WTC11 (cell line): ENCODE measurements around the gene DNAH7. TPM values are rescaled to one million over a fixed set of nuclear protein-coding genes. Genes with fewer than 3 reads are reported as not detected.

Source experiments
- ATAC-seq: fragments of 200-7000 bp; cut with Tn5 transposase; 2 replicates; pipeline ENCODE4 v1.10.0; 2021; ENCODE audit warnings: mild to moderate bottlenecking, moderate library complexity
- CTCF ChIA-PET: fragments of 300-600 bp; sonication (Branson Sonifier 250); formaldehyde crosslinking; loops from one replicate; lab custom pipeline; 2021; ENCODE audit warnings: antibody characterized with exemption; lab: Charles Lee
- POLR2A ChIA-PET: fragments of 350-600 bp; sonication (Branson Sonifier 250); formaldehyde crosslinking; loops from one replicate; lab custom pipeline; 2021; ENCODE audit warnings: antibody characterized with exemption; lab: Charles Lee
- DNase-seq: peaks from one replicate; pipeline ENCODE4 v3.0.0; 2021; ENCODE audit warnings: low spot score
- H3K27ac Mint-ChIP-seq: 2 replicates; pipeline ENCODE4 v1.8.0; 2021; ENCODE audit warnings: mixed read lengths
- H3K27me3 Mint-ChIP-seq: 2 replicates; pipeline ENCODE4 v1.8.0; 2021; ENCODE audit warnings: low read depth, mild to moderate bottlenecking, moderate library complexity, mixed read lengths
- H3K36me3 Mint-ChIP-seq: 2 replicates; pipeline ENCODE4 v1.8.0; 2021; ENCODE audit warnings: mixed read lengths
- H3K4me1 Mint-ChIP-seq: 2 replicates; pipeline ENCODE4 v1.8.0; 2022; ENCODE audit warnings: mixed read lengths
- H3K4me3 Mint-ChIP-seq: 2 replicates; pipeline ENCODE4 v1.8.0; 2021; ENCODE audit warnings: mild to moderate bottlenecking, moderate library complexity, mixed read lengths
- H3K9me3 Mint-ChIP-seq: 2 replicates; pipeline ENCODE4 v1.8.0; 2021; ENCODE audit warnings: mixed read lengths
- ATF1 ChIP-seq: sonication (generic); formaldehyde crosslinking; IDR thresholded peaks from 2 replicates; pipeline ENCODE4 v1.8.1; 2023; ENCODE audit warnings: mild to moderate bottlenecking, moderate library complexity, missing genetic modification reagents
- ATF6 ChIP-seq: sonication (generic); formaldehyde crosslinking; IDR thresholded peaks from 2 replicates; pipeline ENCODE4 v1.8.1; 2023; ENCODE audit warnings: mild to moderate bottlenecking, missing genetic modification reagents
- FOXK1 ChIP-seq: sonication (generic); formaldehyde crosslinking; IDR thresholded peaks from 2 replicates; pipeline ENCODE4 v1.8.0; 2022; ENCODE audit warnings: mild to moderate bottlenecking, moderate library complexity, missing genetic modification reagents
- GABPB1 ChIP-seq: sonication (generic); formaldehyde crosslinking; IDR thresholded peaks from 2 replicates; pipeline ENCODE4 v1.8.1; 2023; ENCODE audit warnings: mild to moderate bottlenecking, missing genetic modification reagents
- IRF2 ChIP-seq: sonication (generic); formaldehyde crosslinking; IDR thresholded peaks from 2 replicates; pipeline ENCODE4 v1.8.0; 2022; ENCODE audit warnings: low read depth, missing genetic modification reagents, borderline replicate concordance
- OVOL2 ChIP-seq: fragments of 250-450 bp; sonication (Bioruptor Pico); IDR thresholded peaks from 2 replicates; pipeline ENCODE4 v1.9.0; 2021; ENCODE audit warnings: mild to moderate bottlenecking, borderline replicate concordance
- PRDM15 ChIP-seq: sonication (generic); formaldehyde crosslinking; IDR thresholded peaks from 2 replicates; pipeline ENCODE4 v1.8.0; 2022; ENCODE audit warnings: missing genetic modification reagents
- PRRX2 ChIP-seq: fragments of 250-450 bp; sonication (Bioruptor Pico); IDR thresholded peaks from 2 replicates; pipeline ENCODE4 v1.8.0; 2021; ENCODE audit warnings: mild to moderate bottlenecking
- SOX15 ChIP-seq: fragments of 250-450 bp; sonication (Bioruptor Pico); IDR thresholded peaks from 2 replicates; pipeline ENCODE4 v1.9.0; 2021; ENCODE audit warnings: mild to moderate bottlenecking
- STAT6 ChIP-seq: sonication (generic); formaldehyde crosslinking; conservative IDR thresholded peaks from 2 replicates; pipeline ENCODE4 v1.8.1; 2023; ENCODE audit warnings: mild to moderate bottlenecking, low read depth, missing genetic modification reagents, moderate library complexity
- TEAD4 ChIP-seq: sonication (generic); formaldehyde crosslinking; IDR thresholded peaks from 2 replicates; pipeline ENCODE4 v1.8.0; 2022; ENCODE audit warnings: mild to moderate bottlenecking, missing genetic modification reagents
- USF2 ChIP-seq: sonication (generic); formaldehyde crosslinking; IDR thresholded peaks from 2 replicates; pipeline ENCODE4 v1.8.1; 2023; ENCODE audit warnings: mild to moderate bottlenecking, missing genetic modification reagents, moderate library complexity
- ZNF121 ChIP-seq: sonication (generic); formaldehyde crosslinking; IDR thresholded peaks from 2 replicates; pipeline ENCODE4 v1.8.0; 2023; ENCODE audit warnings: missing genetic modification reagents
- ZNF219 ChIP-seq: sonication (generic); formaldehyde crosslinking; IDR thresholded peaks from 2 replicates; pipeline ENCODE4 v1.8.0; 2023; ENCODE audit warnings: missing genetic modification reagents, mild to moderate bottlenecking, borderline replicate concordance
- ZNF232 ChIP-seq: sonication (generic); formaldehyde crosslinking; IDR thresholded peaks from 2 replicates; pipeline ENCODE4 v1.8.0; 2022; ENCODE audit warnings: mild to moderate bottlenecking, missing genetic modification reagents
- ZNF317 ChIP-seq: sonication (generic); formaldehyde crosslinking; IDR thresholded peaks from 2 replicates; pipeline ENCODE4 v1.8.1; 2023; ENCODE audit warnings: low read depth, mild to moderate bottlenecking, moderate library complexity, missing genetic modification reagents, borderline replicate concordance
- ZNF671 ChIP-seq: fragments of 250-450 bp; sonication (Bioruptor Pico); IDR thresholded peaks from 2 replicates; pipeline ENCODE4 v1.8.0; 2021; ENCODE audit warnings: mild to moderate bottlenecking
- total RNA-seq: library from RNA; stranded (reverse); gene quantifications from 3 replicates; pipeline ENCODE4 v1.2.3, GENCODE V29; 2021
- TF ChIP-seq, protein P1 (sequence below): sonication (generic); formaldehyde crosslinking; IDR thresholded peaks from 2 replicates; pipeline ENCODE4 v1.8.1; 2022; ENCODE audit warnings: mild to moderate bottlenecking, missing genetic modification reagents, moderate library complexity, borderline replicate concordance
- TF ChIP-seq, protein P2 (sequence below): fragments of 250-450 bp; sonication (Bioruptor Pico); IDR thresholded peaks from 2 replicates; pipeline ENCODE4 v1.9.0; 2021; ENCODE audit warnings: mild to moderate bottlenecking
- TF ChIP-seq, protein P3 (sequence below): fragments of 200-600 bp; IDR thresholded peaks from 2 replicates; pipeline ENCODE4 v1.8.0; 2022; ENCODE audit warnings: antibody characterized with exemption

The DNAH7 gene
- total RNA-seq, 1 experiment from 2014 or later = 0.04 TPM

DNA sequence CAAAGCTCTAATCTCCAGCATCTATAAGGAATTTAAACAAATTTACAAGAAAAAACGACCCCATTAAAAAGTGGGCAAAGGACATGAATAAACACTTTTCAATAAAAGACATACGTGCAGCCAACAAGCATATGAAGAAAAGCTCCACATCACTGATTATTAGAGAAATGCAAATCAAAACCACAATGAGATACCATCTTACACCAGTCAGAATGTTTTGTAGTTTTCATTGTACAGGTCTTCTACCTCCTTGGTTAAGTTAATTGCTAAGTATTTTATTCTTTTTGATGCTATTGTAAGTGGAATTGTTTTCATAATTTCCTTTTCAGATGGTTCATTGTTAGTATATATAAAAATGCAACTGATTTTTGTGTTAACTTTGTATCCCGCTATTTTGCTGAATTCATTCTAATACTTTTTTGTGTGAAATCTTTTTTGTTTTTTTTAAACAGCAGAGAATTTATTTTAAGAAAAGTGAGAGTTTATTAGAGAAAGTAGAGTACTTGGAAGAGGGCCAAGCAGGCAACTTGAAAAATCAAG lies 370.9 kb downstream of the DNAH7 start:
- peaks cover 20% of the 10 kb centered on the region for H3K9me3 Mint-ChIP-seq
- no peak for TF ChIP-seq ATF6 (CRISPR knock-in tag)
- TF ChIP-seq, protein P1, sequence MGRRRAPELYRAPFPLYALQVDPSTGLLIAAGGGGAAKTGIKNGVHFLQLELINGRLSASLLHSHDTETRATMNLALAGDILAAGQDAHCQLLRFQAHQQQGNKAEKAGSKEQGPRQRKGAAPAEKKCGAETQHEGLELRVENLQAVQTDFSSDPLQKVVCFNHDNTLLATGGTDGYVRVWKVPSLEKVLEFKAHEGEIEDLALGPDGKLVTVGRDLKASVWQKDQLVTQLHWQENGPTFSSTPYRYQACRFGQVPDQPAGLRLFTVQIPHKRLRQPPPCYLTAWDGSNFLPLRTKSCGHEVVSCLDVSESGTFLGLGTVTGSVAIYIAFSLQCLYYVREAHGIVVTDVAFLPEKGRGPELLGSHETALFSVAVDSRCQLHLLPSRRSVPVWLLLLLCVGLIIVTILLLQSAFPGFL (CRISPR knock-in tag) = no peak
- TF ChIP-seq, protein P2, sequence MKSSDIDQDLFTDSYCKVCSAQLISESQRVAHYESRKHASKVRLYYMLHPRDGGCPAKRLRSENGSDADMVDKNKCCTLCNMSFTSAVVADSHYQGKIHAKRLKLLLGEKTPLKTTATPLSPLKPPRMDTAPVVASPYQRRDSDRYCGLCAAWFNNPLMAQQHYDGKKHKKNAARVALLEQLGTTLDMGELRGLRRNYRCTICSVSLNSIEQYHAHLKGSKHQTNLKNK (CRISPR knock-in tag) = no peak
- no peak for TF ChIP-seq IRF2
- no peak for TF ChIP-seq PRDM15 (CRISPR knock-in tag)
- TF ChIP-seq USF2 (CRISPR knock-in tag) = no peak
- TF ChIP-seq ZNF317 (CRISPR knock-in tag) = no peak
- no peak for TF ChIP-seq ZNF232 (CRISPR knock-in tag)
- no peak for TF ChIP-seq ATF1 (CRISPR knock-in tag)
- TF ChIP-seq OVOL2 (CRISPR knock-in tag) = no peak
- TF ChIP-seq GABPB1 (CRISPR knock-in tag) = no peak
- TF ChIP-seq TEAD4 = no peak
- TF ChIP-seq, protein P3, sequence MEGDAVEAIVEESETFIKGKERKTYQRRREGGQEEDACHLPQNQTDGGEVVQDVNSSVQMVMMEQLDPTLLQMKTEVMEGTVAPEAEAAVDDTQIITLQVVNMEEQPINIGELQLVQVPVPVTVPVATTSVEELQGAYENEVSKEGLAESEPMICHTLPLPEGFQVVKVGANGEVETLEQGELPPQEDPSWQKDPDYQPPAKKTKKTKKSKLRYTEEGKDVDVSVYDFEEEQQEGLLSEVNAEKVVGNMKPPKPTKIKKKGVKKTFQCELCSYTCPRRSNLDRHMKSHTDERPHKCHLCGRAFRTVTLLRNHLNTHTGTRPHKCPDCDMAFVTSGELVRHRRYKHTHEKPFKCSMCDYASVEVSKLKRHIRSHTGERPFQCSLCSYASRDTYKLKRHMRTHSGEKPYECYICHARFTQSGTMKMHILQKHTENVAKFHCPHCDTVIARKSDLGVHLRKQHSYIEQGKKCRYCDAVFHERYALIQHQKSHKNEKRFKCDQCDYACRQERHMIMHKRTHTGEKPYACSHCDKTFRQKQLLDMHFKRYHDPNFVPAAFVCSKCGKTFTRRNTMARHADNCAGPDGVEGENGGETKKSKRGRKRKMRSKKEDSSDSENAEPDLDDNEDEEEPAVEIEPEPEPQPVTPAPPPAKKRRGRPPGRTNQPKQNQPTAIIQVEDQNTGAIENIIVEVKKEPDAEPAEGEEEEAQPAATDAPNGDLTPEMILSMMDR = no peak
- no peak for TF ChIP-seq ZNF671
- no peak for TF ChIP-seq PRRX2 (CRISPR knock-in tag)
- no peak for TF ChIP-seq ZNF219 (CRISPR knock-in tag)
- TF ChIP-seq ZNF121 (CRISPR knock-in tag) = no peak
- no peak for TF ChIP-seq SOX15 (CRISPR knock-in tag)
- no peak for TF ChIP-seq STAT6 (CRISPR knock-in tag)
- TF ChIP-seq FOXK1 (CRISPR knock-in tag) = no peak
- peaks cover 20% of the 10 kb centered on the region for H3K36me3 Mint-ChIP-seq
- no peak for DNase-seq
- CTCF ChIA-PET = no interaction called here
- no peak overlapping the region for H3K27ac Mint-ChIP-seq
- no peak overlapping the region for H3K4me3 Mint-ChIP-seq
- no peak for ATAC-seq
- POLR2A ChIA-PET = no interaction called here
- no peaks in the 10 kb centered on the region for H3K27me3 Mint-ChIP-seq
- peaks cover 42% of the 10 kb centered on the region for H3K4me1 Mint-ChIP-seq
